HepG2 (cell line): ENCODE data around the gene SFXN5. TPM values are rescaled to one million over a fixed set of nuclear protein-coding genes. Genes with fewer than 3 reads are reported as not detected.

Source experiments
- AGO2 ChIP-seq: fragments of 200-400 bp; formaldehyde crosslinking; optimal IDR thresholded peaks from 2 replicates; pipeline ENCODE3; 2017; ENCODE audit warnings: mild to moderate bottlenecking, low read depth, low read length, moderate library complexity
- ELF1 ChIP-seq: sonication (generic); formaldehyde crosslinking; IDR thresholded peaks from 2 replicates; pipeline ENCODE4 v1.4.0; 2020; ENCODE audit warnings: missing genetic modification reagents
- ELF4 ChIP-seq: sonication (generic); formaldehyde crosslinking; IDR thresholded peaks from 2 replicates; pipeline ENCODE4 v1.5.0; 2020; ENCODE audit warnings: missing genetic modification reagents, mild to moderate bottlenecking, moderate library complexity, borderline replicate concordance
- GATAD2A ChIP-seq: IDR thresholded peaks from 2 replicates; pipeline ENCODE4 v1.6.1; 2016
- GFI1 ChIP-seq: sonication (generic); formaldehyde crosslinking; IDR thresholded peaks from 2 replicates; pipeline ENCODE4 v1.5.0; 2020; ENCODE audit warnings: missing genetic modification reagents, mild to moderate bottlenecking, borderline replicate concordance
- HHEX ChIP-seq: IDR thresholded peaks from 2 replicates; pipeline ENCODE4 v1.6.1; 2016; ENCODE audit warnings: control low read depth
- HNRNPUL1 ChIP-seq: fragments of 200-400 bp; formaldehyde crosslinking; IDR thresholded peaks from 2 replicates; pipeline ENCODE4 v1.6.1; 2017; ENCODE audit warnings: low read depth, mild to moderate bottlenecking, low read length, moderate library complexity
- ISL2 ChIP-seq: sonication (generic); formaldehyde crosslinking; IDR thresholded peaks from 2 replicates; pipeline ENCODE4 v1.5.0; 2020; ENCODE audit warnings: missing genetic modification reagents
- JUND ChIP-seq: sonication (generic); formaldehyde crosslinking; IDR thresholded peaks from 2 replicates; pipeline ENCODE4 v1.8.0; 2022; ENCODE audit warnings: mild to moderate bottlenecking, missing genetic modification reagents
- MIXL1 ChIP-seq: IDR thresholded peaks from 2 replicates; pipeline ENCODE4 v1.6.1; 2016
- MTA1 ChIP-seq: sonication (generic); formaldehyde crosslinking; IDR thresholded peaks from 2 replicates; pipeline ENCODE4 v1.4.0; 2020; ENCODE audit warnings: missing genetic modification reagents, mild to moderate bottlenecking, borderline replicate concordance
- NFIC ChIP-seq: IDR thresholded peaks from 2 replicates; pipeline ENCODE4 v1.6.1; 2012; ENCODE audit warnings: mild to moderate bottlenecking, low read length, inconsistent platforms
- NPAS2 ChIP-seq: sonication (generic); formaldehyde crosslinking; IDR thresholded peaks from 2 replicates; pipeline ENCODE4 v1.8.0; 2022; ENCODE audit warnings: mild to moderate bottlenecking, missing genetic modification reagents, borderline replicate concordance
- NR2C2 ChIP-seq: sonication (generic); formaldehyde crosslinking; IDR thresholded peaks from 2 replicates; pipeline ENCODE4 v1.4.0; 2020; ENCODE audit warnings: missing genetic modification reagents, mild to moderate bottlenecking, moderate library complexity, borderline replicate concordance
- NR2F2 ChIP-seq: IDR thresholded peaks from 2 replicates; pipeline ENCODE4 v1.6.1; 2012; ENCODE audit warnings: low read depth, inconsistent platforms, borderline replicate concordance
- PPARG ChIP-seq: conservative IDR thresholded peaks from 2 replicates; pipeline ENCODE4 v1.6.1; 2016; ENCODE audit warnings: missing biosample characterization, missing genetic modification reagents
- RNF2 ChIP-seq: fragments of 450-650 bp; conservative IDR thresholded peaks from 2 replicates; pipeline ENCODE4 v1.6.1; 2016; ENCODE audit warnings: low read depth
- SAP130 ChIP-seq: IDR thresholded peaks from 2 replicates; pipeline ENCODE4 v1.6.1; 2016; ENCODE audit warnings: low read depth
- SATB2 ChIP-seq: sonication (generic); formaldehyde crosslinking; IDR thresholded peaks from 2 replicates; pipeline ENCODE4 v1.5.0; 2020; ENCODE audit warnings: missing genetic modification reagents
- TOE1 ChIP-seq: sonication (generic); formaldehyde crosslinking; IDR thresholded peaks from 2 replicates; pipeline ENCODE4 v1.4.0; 2020; ENCODE audit warnings: mild to moderate bottlenecking, missing genetic modification reagents
- TSC22D2 ChIP-seq: sonication (generic); formaldehyde crosslinking; IDR thresholded peaks from 2 replicates; pipeline ENCODE4 v1.5.1; 2020; ENCODE audit warnings: missing genetic modification reagents, mild to moderate bottlenecking, borderline replicate concordance
- ZC3H4 ChIP-seq: sonication (generic); formaldehyde crosslinking; IDR thresholded peaks from 2 replicates; pipeline ENCODE4 v1.4.0; 2020; ENCODE audit warnings: missing genetic modification reagents, borderline replicate concordance
- ZFP82 ChIP-seq: sonication (generic); formaldehyde crosslinking; IDR thresholded peaks from 2 replicates; pipeline ENCODE4 v1.5.1; 2020; ENCODE audit warnings: mild to moderate bottlenecking, missing genetic modification reagents, borderline replicate concordance
- ZFX ChIP-seq: sonication (generic); formaldehyde crosslinking; IDR thresholded peaks from 2 replicates; pipeline ENCODE4 v1.4.0; 2020; ENCODE audit warnings: mild to moderate bottlenecking, low read depth, missing genetic modification reagents, moderate library complexity
- ZKSCAN5 ChIP-seq: sonication (generic); formaldehyde crosslinking; IDR thresholded peaks from 2 replicates; pipeline ENCODE4 v1.5.1; 2020; ENCODE audit warnings: mild to moderate bottlenecking, missing genetic modification reagents
- ZMYM3 ChIP-seq: sonication (generic); formaldehyde crosslinking; IDR thresholded peaks from 2 replicates; pipeline ENCODE4 v1.5.1; 2020; ENCODE audit warnings: mild to moderate bottlenecking, missing genetic modification reagents
- ZNF138 ChIP-seq: sonication (generic); formaldehyde crosslinking; IDR thresholded peaks from 2 replicates; pipeline ENCODE4 v1.5.0; 2020; ENCODE audit warnings: mild to moderate bottlenecking, low read depth, missing genetic modification reagents
- ZNF225 ChIP-seq: sonication (generic); formaldehyde crosslinking; IDR thresholded peaks from 2 replicates; pipeline ENCODE4 v1.4.0; 2020; ENCODE audit warnings: mild to moderate bottlenecking, missing genetic modification reagents
- ZNF282 ChIP-seq: fragments of 450-650 bp; IDR thresholded peaks from 2 replicates; pipeline ENCODE4 v1.6.1; 2018; ENCODE audit not compliant: partially characterized antibody
- ZNF292 ChIP-seq: sonication (generic); formaldehyde crosslinking; IDR thresholded peaks from 2 replicates; pipeline ENCODE4 v1.8.1; 2022; ENCODE audit warnings: mild to moderate bottlenecking, low read depth, missing genetic modification reagents, borderline replicate concordance
- ZNF501 ChIP-seq: sonication (generic); formaldehyde crosslinking; IDR thresholded peaks from 2 replicates; pipeline ENCODE4 v1.5.1; 2020; ENCODE audit warnings: mild to moderate bottlenecking, moderate library complexity, missing genetic modification reagents
- ZNF564 ChIP-seq: sonication (generic); formaldehyde crosslinking; IDR thresholded peaks from 2 replicates; pipeline ENCODE4 v1.8.1; 2023; ENCODE audit warnings: mild to moderate bottlenecking, missing genetic modification reagents
- ZNF768 ChIP-seq: sonication (generic); formaldehyde crosslinking; IDR thresholded peaks from 2 replicates; pipeline ENCODE4 v1.4.0; 2020; ENCODE audit warnings: missing genetic modification reagents
- ZNF772 ChIP-seq: sonication (generic); formaldehyde crosslinking; IDR thresholded peaks from 2 replicates; pipeline ENCODE4 v1.5.0; 2020; ENCODE audit warnings: mild to moderate bottlenecking, missing genetic modification reagents
- ZSCAN31 ChIP-seq: sonication (generic); formaldehyde crosslinking; IDR thresholded peaks from 2 replicates; pipeline ENCODE4 v1.5.0; 2020; ENCODE audit warnings: low read depth, mild to moderate bottlenecking, missing genetic modification reagents
- polyA plus RNA-seq, 8 experiments: library from polyadenylated mRNA; depleted of rRNA in 3 of 8; stranded (reverse) in 7 of 8; unstranded in 1 of 8; fragments of >200 nt; fragmentation: Illumina TruSeq in 4 of 8; extraction: Trizol in 4 of 8; gene quantifications; 2 replicates each; pipeline versions ENCODE4 v1.2.1 to v1.2.3, GENCODE V29; 2011 to 2016; ENCODE audit warnings: low read depth in 4 of 8, missing spikeins in 1 of 8, mixed read lengths in 1 of 8; ENCODE audit not compliant: insufficient read depth in 1 of 8
- total RNA-seq, 5 experiments: library from RNA; depleted of rRNA; stranded (reverse); fragments of >200 nt; fragmentation: Illumina TruSeq; extraction: Trizol; gene quantifications; 2 replicates each; pipeline ENCODE4 v1.2.3, GENCODE V29; 2016; ENCODE audit warnings: low read depth in 1 of 5
- TF ChIP-seq, protein P1 (sequence below): sonication (generic); formaldehyde crosslinking; IDR thresholded peaks from 2 replicates; pipeline ENCODE4 v1.5.0; 2020; ENCODE audit warnings: missing genetic modification reagents

The SFXN5 gene
- total and polyA plus RNA-seq, 2 of the 13 experiments (the other 11 are each of a cell fraction or from before 2014, with no cell fraction given), result 34.9 to 37.4 TPM

DNA sequence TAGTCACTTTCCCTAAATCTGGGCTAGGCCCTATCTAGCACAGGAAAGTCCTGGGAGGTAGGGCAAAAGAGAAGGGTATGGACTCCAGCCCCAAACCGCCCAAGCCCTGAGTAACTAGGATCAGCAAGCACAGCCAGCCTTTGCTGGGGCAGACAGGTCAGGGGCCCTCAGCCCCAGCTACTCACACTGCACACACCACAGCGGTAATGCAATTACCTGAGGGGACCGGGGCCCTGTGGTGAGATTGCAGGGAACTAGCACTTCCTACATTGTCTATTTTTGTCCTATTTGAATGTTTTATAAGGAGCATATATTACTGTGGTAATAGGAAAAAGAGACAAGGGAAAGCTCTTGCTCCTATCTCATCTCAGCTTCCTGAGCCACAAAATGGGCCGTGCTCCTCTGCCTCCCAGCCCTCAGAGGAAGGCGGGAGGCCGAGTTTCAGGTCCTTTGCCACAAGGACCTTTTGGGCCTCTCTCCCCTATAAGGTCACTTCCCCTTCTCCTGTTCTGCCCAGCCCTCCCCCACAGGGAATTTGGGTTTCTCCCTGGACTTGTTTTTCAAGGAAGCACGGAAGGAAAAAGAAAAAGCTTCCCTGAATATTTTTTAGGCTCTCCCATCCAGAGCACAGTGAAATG, 20.8 kb upstream of the SFXN5 start (continued):
- TF ChIP-seq NR2F2 (peak; percentile 65; the same call in 1 of the 2 replicates), MIXL1 (CRISPR knock-in tag) (0 out of 2 replicates have a peak, but pooled peaks have one; percentile 30), NFIC (no peak), ELF4 (CRISPR knock-in tag) (no peak), ZSCAN31 (CRISPR knock-in tag) (0 out of 2 replicates have a peak, but pooled peaks have one; percentile 25), GATAD2A (CRISPR knock-in tag) (peak; percentile 38; the same call in 1 of the 2 replicates), ZFX (CRISPR knock-in tag) (peak; percentile 49), SAP130 (CRISPR knock-in tag) (peak; percentile 42; the same call in 1 of the 2 replicates), ELF1 (CRISPR knock-in tag) (no peak), ZNF225 (CRISPR knock-in tag) (no peak), NR2C2 (CRISPR knock-in tag) (no peak), ZC3H4 (CRISPR knock-in tag) (no peak), AGO2 (no peak), ZNF282 (no peak), TSC22D2 (CRISPR knock-in tag) (no peak), ZNF292 (CRISPR knock-in tag) (peak; percentile 66; the same call in 1 of the 2 replicates), HHEX (CRISPR knock-in tag) (no peak), ZNF772 (CRISPR knock-in tag) (no peak), GFI1 (no peak), ZNF564 (CRISPR knock-in tag) (no peak), NPAS2 (CRISPR knock-in tag) (no peak), ZMYM3 (no peak), ISL2 (CRISPR knock-in tag) (no peak), PPARG (CRISPR knock-in tag) (no peak), ZFP82 (CRISPR knock-in tag) (no peak), RNF2 (no peak), ZKSCAN5 (CRISPR knock-in tag) (no peak), MTA1 (CRISPR knock-in tag) (peak; percentile 13; the same call in 1 of the 2 replicates), ZNF768 (CRISPR knock-in tag) (0 out of 2 replicates have a peak, but pooled peaks have one; percentile 16), ZNF501 (peak; percentile 64; the same call in 1 of the 2 replicates), TOE1 (CRISPR knock-in tag) (no peak), JUND (CRISPR knock-in tag) (no peak), SATB2 (CRISPR knock-in tag) (no peak), ZNF138 (CRISPR knock-in tag) (no peak), HNRNPUL1 (no peak)
- TF ChIP-seq, protein P1, sequence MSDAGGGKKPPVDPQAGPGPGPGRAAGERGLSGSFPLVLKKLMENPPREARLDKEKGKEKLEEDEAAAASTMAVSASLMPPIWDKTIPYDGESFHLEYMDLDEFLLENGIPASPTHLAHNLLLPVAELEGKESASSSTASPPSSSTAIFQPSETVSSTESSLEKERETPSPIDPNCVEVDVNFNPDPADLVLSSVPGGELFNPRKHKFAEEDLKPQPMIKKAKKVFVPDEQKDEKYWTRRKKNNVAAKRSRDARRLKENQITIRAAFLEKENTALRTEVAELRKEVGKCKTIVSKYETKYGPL (CRISPR knock-in tag), result no peak
